Rectal smooth muscle tissue (tissue), 1 donor: ENCODE measurements around the gene BCAT1.
"Not testable (repeated sequence)": the region's sequence is repeated elsewhere in the genome, so short reads cannot be mapped to it uniquely, and the experiment has no call there.

Experiments
- H3K27ac ChIP-seq: one replicate; pipeline ENCODE4 v1.7.0; 2013; ENCODE audit warnings: low read depth, low read length, inconsistent platforms
- H3K27me3 ChIP-seq: one replicate; pipeline ENCODE4 v1.7.0; 2013; ENCODE audit warnings: low read length; ENCODE audit not compliant: control insufficient read depth, insufficient read depth
- H3K36me3 ChIP-seq: one replicate; pipeline ENCODE4 v1.7.0; 2013; ENCODE audit warnings: low read length; ENCODE audit not compliant: control insufficient read depth, insufficient read depth
- H3K4me1 ChIP-seq: one replicate; pipeline ENCODE4 v1.7.0; 2013; ENCODE audit warnings: low read length; ENCODE audit not compliant: control insufficient read depth, insufficient read depth
- H3K4me3 ChIP-seq: one replicate; pipeline ENCODE4 v1.7.0; 2013; ENCODE audit warnings: low read length
- H3K9ac ChIP-seq: one replicate; pipeline ENCODE4 v1.7.0; 2013; ENCODE audit warnings: low read length

BCAT1 gene

GRCh38 chr12:24881724-24882371, 67.1 kb downstream of the BCAT1 start:
- no peak overlapping the region for H3K27ac ChIP-seq
- H3K4me1 ChIP-seq = no peaks in the 10 kb centered on the region
- no peak overlapping the region for H3K4me3 ChIP-seq
- no peaks in the 10 kb centered on the region for H3K36me3 ChIP-seq
- no peak overlapping the region for H3K9ac ChIP-seq
- no peaks in the 10 kb centered on the region for H3K27me3 ChIP-seq

DNA sequence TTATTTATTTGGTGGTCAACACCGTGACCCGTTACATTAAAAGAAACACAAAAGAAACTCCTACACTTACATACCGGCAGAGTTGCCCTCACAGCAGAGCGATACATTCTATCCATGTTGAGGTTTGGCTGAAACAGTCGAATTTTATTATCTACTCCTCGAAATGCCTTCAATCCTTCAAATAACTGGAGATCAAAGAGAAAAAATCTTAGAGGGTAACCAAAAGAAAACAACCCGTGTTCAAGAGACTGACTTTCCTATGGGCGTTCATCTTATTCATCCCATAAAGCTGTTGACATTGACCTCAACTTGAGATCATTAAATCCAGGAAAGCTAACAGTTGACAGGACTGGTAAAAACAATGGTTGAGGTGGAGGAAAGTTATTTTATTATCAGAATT, 67.7 kb downstream of the BCAT1 start:
- no peak overlapping the region for H3K9ac ChIP-seq
- H3K36me3 ChIP-seq = no peaks in the 10 kb centered on the region
- H3K27me3 ChIP-seq = no peaks in the 10 kb centered on the region
- H3K27ac ChIP-seq = no peak overlapping the region
- no peak overlapping the region for H3K4me3 ChIP-seq
- no peaks in the 10 kb centered on the region for H3K4me1 ChIP-seq

- no peaks in the 10 kb centered on the region for H3K36me3 ChIP-seq
- H3K27me3 ChIP-seq = no peaks in the 10 kb centered on the region
- no peak overlapping the region for H3K9ac ChIP-seq
- H3K27ac ChIP-seq = no peak overlapping the region
- H3K4me3 ChIP-seq = no peak overlapping the region
- no peaks in the 10 kb centered on the region for H3K4me1 ChIP-seq
Observed at GRCh38 chr12:24880732-24881131, 68.2 kb downstream of the BCAT1 start.

DNA sequence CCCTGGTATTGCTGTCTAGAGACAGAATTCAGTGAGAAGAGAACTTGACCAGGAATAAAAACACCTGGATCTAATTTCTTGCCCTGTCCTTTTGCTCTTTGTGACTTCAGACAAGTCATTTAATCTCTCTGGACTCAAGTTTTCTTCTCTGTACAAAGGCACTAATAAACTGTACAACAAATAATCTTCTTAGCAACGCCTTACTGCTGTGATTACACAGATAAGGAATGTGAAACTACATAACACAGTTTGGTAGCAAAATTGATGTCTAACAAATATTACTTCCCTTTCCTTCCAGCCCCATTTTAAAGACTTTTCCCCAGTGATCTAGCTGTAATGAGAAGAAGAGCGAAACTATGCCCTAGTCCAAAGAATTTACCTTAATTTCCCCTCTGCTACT, 69.3 kb downstream of the BCAT1 start:
- H3K4me3 ChIP-seq = no peak overlapping the region
- no peaks in the 10 kb centered on the region for H3K27me3 ChIP-seq
- no peaks in the 10 kb centered on the region for H3K4me1 ChIP-seq
- H3K9ac ChIP-seq = no peak overlapping the region
- H3K27ac ChIP-seq = no peak overlapping the region
- H3K36me3 ChIP-seq = no peaks in the 10 kb centered on the region

GRCh38 chr12:24875014-24875413, 73.9 kb downstream of the BCAT1 start:
- no peaks in the 10 kb centered on the region for H3K27me3 ChIP-seq
- H3K4me1 ChIP-seq = no peaks in the 10 kb centered on the region
- H3K9ac ChIP-seq = no peak overlapping the region
- no peaks in the 10 kb centered on the region for H3K36me3 ChIP-seq
- H3K4me3 ChIP-seq = no peak overlapping the region
- H3K27ac ChIP-seq = no peak overlapping the region

DNA sequence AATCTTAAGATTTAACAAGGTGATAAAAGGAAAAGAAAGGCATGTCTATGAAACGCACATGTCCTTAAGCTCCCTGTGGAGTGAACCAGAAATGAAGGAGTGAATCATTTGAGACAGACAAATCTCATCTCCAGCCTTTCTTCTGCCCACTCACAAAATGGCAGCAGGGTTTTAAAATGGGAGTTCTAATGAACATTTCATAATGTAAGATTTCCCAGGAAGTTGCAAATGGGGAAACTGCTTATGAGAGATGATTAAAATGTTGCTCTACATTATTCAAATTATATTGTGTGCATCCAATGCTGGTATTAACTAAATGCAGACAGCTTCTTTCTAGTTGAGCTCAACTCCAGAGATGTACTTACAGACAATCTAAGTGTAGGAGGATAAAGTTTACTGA, 76.7 kb downstream of the BCAT1 start:
- Histone ChIP-seq H3K36me3 (no peaks in the 10 kb centered on the region), H3K27ac (no peak overlapping the region), H3K9ac (no peak overlapping the region), H3K4me3 (no peak overlapping the region), H3K27me3 (no peaks in the 10 kb centered on the region), H3K4me1 (no peaks in the 10 kb centered on the region)

GRCh38 chr12:24866139-24866538, 82.8 kb downstream of the BCAT1 start:
- not testable (repeated sequence) for H3K27me3 ChIP-seq, H3K36me3 ChIP-seq, H3K27ac ChIP-seq, H3K4me1 ChIP-seq, H3K9ac ChIP-seq, H3K4me3 ChIP-seq

- no peaks in the 10 kb centered on the region for H3K27me3 ChIP-seq
- no peak overlapping the region for H3K9ac ChIP-seq
- H3K4me3 ChIP-seq = no peak overlapping the region
- no peak overlapping the region for H3K27ac ChIP-seq
- H3K4me1 ChIP-seq = no peaks in the 10 kb centered on the region
- H3K36me3 ChIP-seq = no peaks in the 10 kb centered on the region
Observed at GRCh38 chr12:24864796-24865125, 84.1 kb downstream of the BCAT1 start.

DNA sequence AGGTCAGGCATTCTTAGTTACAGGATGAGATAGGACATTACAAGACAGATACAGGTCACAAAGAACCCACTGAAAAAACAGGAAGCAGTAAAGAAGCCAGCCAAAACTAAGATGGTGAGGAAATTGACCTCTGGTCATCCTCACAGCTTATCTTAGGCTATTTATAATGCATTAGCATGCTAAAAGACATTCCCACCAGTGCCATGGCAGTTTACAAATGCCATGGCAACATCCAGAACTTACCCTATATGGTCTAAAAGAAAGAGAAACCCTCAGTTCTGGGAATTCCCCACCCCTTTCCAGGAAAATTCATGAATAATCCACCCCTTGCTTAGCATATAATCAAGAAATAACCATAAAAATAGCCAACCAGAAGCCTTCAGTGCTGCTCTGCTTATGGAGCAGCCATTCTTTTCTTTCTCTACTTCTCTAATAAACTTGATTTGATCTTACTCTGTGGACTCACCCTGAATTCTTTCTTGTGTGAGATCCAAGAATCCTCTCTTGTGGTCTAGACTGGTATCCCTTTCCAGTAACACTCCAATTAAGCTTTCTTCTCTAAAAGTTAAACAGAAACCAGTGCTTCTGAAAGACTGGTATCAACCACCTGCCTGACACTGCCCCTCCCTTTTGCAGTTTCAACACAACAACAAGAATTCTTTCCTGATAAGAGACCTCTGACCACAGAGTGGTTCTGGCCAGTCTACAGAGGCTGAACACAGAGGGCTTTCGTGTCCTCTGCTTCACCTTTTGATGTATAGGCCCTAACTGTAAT, 86.9 kb downstream of the BCAT1 start:
- Histone ChIP-seq H3K36me3 (no peaks in the 10 kb centered on the region), H3K9ac (no peak overlapping the region), H3K27me3 (no peaks in the 10 kb centered on the region), H3K4me3 (no peak overlapping the region), H3K27ac (no peak overlapping the region), H3K4me1 (no peaks in the 10 kb centered on the region)

- H3K4me1 ChIP-seq = no peaks in the 10 kb centered on the region
- no peak overlapping the region for H3K27ac ChIP-seq
- H3K9ac ChIP-seq = no peak overlapping the region
- no peaks in the 10 kb centered on the region for H3K27me3 ChIP-seq
- H3K4me3 ChIP-seq = no peak overlapping the region
- H3K36me3 ChIP-seq = no peaks in the 10 kb centered on the region
Observed at GRCh38 chr12:24860546-24860945, 88.4 kb downstream of the BCAT1 start.

- Histone ChIP-seq H3K27ac (no peak overlapping the region), H3K4me3 (no peak overlapping the region), H3K27me3 (no peaks in the 10 kb centered on the region), H3K36me3 (no peaks in the 10 kb centered on the region), H3K4me1 (no peaks in the 10 kb centered on the region), H3K9ac (no peak overlapping the region)
Observed at GRCh38 chr12:24856541-24856940, 92.4 kb downstream of the BCAT1 start.

DNA sequence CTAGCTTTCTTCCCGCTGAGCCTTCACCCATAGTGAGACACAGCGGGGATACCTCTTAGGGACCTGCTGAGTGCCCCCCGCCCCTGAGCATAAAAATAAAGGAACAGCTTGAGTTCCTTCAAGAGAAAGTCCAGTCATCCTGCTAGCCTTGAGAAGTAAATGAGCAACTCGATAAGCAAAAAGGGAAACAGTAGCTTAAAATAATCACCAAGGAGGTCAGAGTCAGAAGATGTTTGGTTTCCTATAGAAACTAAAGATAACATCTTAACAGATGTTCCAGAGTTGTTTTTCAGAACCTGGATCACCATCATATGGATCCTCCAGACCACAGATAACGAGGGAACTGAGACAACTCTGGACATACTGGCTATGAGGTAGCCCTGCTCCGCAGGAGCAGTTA, 94.0 kb downstream of the BCAT1 start:
- Histone ChIP-seq H3K27ac (no peak overlapping the region), H3K27me3 (no peaks in the 10 kb centered on the region), H3K4me3 (no peak overlapping the region), H3K4me1 (no peaks in the 10 kb centered on the region), H3K36me3 (no peaks in the 10 kb centered on the region), H3K9ac (no peak overlapping the region)

GRCh38 chr12:24854017-24854416, 94.9 kb downstream of the BCAT1 start:
- H3K9ac ChIP-seq = no peak overlapping the region
- H3K4me1 ChIP-seq = no peaks in the 10 kb centered on the region

More at GRCh38 chr12:24854017-24854416, 94.9 kb downstream of the BCAT1 start:
- no peak overlapping the region for H3K27ac ChIP-seq
- no peaks in the 10 kb centered on the region for H3K27me3 ChIP-seq
- H3K36me3 ChIP-seq = no peaks in the 10 kb centered on the region
- no peak overlapping the region for H3K4me3 ChIP-seq
